Right lobe of liver (tissue), 4 donors: ENCODE results near the gene PPP4C.

ENCODE experiments used
- CTCF ChIP-seq, 4 donors: fragments of 200-600 bp in 3 of 4; fragments of 450-650 bp in 1 of 4; IDR thresholded peaks; one replicate each; pipeline versions ENCODE4 v1.5.1 to v1.8.0; 2016 to 2022; ENCODE audit warnings: antibody characterized with exemption in 4 of 4, mild to moderate bottlenecking in 2 of 4
- POLR2A ChIP-seq: fragments of 450-650 bp; IDR thresholded peaks from one replicate; pipeline ENCODE4 v1.6.1; 2017; ENCODE audit warnings: antibody characterized with exemption, mild to moderate bottlenecking
- donor health status: DM: no; HTN: no; CAD: no.
- donor health status: DM: no; HTN: no; CAD: no.
- donor health status: DM: no; HTN: yes; CAD: no.

GRCh38 chr16:30119428-30119827 is 43.6 kb downstream of the PPP4C start:
- TF ChIP-seq CTCF (IDR thresholded peaks at IDR 0.05) (no peak), POLR2A (no peak)
